HL-60 (cell line): ENCODE data around the gene CYSRT1.

Source experiments
- CTCF ChIP-seq: IDR thresholded peaks from one replicate; pipeline ENCODE4 v1.5.1; 2011; ENCODE audit warnings: low read length, control low read depth, inconsistent platforms; ENCODE audit not compliant: insufficient read depth
- GABPA ChIP-seq: IDR thresholded peaks from 2 replicates; pipeline ENCODE4 v1.6.1; 2012; ENCODE audit warnings: low read depth
- POLR2AphosphoS5 ChIP-seq: IDR thresholded peaks from 2 replicates; pipeline ENCODE4 v1.6.1; 2012; ENCODE audit warnings: low read depth

DNA sequence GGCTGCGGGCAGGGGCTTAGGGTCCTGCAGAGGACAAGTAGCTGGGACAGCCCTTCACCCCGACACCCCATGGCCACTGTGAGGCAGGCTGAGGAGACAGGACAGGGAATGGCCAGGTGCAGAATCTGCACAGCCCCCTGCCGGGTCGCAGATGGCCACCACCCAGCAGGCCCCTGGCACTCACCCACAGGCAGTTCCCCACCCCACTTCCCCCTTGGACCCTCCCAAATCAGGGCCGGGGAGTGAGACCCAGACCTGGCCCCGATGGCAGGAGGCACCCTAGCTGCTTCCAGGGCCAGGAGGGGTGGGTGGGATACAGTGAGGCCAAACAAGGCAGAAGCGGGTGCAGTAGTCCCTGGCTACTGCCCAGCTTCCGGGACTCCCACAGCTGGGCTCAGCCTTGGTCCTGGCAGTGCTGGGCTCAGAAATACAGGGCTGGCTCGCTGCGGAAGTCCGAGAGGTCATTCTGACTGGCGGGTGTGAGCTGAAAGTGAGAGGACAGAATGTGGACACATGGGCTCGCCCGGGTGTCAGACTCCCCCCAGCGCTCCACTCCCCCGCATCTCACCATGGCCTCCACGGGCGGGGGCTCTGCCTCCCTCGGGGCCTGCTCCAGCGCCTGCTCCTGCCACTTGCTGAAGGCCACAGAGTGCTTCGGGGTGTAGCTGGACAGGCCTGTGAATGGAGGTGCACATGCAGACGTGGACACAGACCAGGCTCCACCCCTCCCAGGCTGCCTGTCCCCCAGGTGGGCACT is 33.1 kb upstream of the CYSRT1 start:
- no peak for TF ChIP-seq CTCF
- TF ChIP-seq GABPA, result no peak
- no peak for TF ChIP-seq POLR2AphosphoS5
